GM06990 (cell line): ENCODE data around the gene H2BK1.
A peak's percentile ranks its signal among the peaks of the same experiment; 100 is the strongest.

Experiments used
- DNase-seq: peaks from one replicate; pipeline ENCODE4 v3.0.0-alpha.2; 2011; ENCODE audit not compliant: insufficient read length; ENCODE audit errors: extremely low read depth
- H3K27me3 ChIP-seq: replicated peaks from 2 replicates; pipeline ENCODE4 v1.6.0; 2011; ENCODE audit warnings: low read length; ENCODE audit not compliant: control insufficient read depth, insufficient read depth
- H3K36me3 ChIP-seq: 2 replicates; pipeline ENCODE4 v1.5.1; 2011; ENCODE audit warnings: low read length; ENCODE audit not compliant: control insufficient read depth, insufficient read depth
- H3K4me3 ChIP-seq: replicated peaks from 2 replicates; pipeline ENCODE4 v1.5.1; 2011; ENCODE audit warnings: low read depth, mild to moderate bottlenecking, control low read depth, low read length
- TF ChIP-seq, protein P1 (sequence below): IDR thresholded peaks from 2 replicates; pipeline ENCODE4 v1.5.1; 2011; ENCODE audit warnings: low read length, control low read depth, mild to moderate bottlenecking, inconsistent platforms; ENCODE audit not compliant: insufficient read depth, poor library complexity, severe bottlenecking

H2BK1 gene

DNA sequence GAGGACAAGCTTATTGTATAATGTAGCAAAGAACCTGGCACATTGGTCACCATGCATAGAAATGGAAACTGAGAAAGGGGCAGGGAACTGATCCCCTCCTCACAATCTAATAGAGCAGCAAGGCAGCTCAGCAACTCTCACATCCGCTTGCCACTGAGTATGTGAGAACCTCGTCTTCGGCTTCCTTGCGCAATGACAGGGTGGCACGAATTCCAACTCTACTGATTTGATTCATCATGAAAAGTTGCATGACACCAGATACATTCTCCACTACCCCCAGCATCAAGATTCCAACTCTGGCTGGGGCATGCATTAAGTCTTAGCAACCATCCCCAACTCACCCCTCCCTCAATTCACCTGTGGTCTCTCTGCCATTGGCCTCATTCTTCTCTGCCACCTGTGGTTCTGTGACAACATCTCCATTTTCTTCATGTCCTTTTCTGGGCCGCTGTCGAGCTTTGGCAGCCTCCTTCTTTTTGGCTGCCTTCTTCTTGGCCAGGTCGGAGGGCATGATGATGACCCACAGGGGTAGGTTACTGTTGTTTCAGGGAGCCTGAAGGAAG lies 15.7 kb upstream of the H2BK1 start:
- peak overlapping the region; percentile 92 for H3K4me3 ChIP-seq
- no peaks in the 10 kb centered on the region for H3K27me3 ChIP-seq
- peaks cover 13% of the 10 kb centered on the region for H3K36me3 ChIP-seq
- TF ChIP-seq, protein P1, sequence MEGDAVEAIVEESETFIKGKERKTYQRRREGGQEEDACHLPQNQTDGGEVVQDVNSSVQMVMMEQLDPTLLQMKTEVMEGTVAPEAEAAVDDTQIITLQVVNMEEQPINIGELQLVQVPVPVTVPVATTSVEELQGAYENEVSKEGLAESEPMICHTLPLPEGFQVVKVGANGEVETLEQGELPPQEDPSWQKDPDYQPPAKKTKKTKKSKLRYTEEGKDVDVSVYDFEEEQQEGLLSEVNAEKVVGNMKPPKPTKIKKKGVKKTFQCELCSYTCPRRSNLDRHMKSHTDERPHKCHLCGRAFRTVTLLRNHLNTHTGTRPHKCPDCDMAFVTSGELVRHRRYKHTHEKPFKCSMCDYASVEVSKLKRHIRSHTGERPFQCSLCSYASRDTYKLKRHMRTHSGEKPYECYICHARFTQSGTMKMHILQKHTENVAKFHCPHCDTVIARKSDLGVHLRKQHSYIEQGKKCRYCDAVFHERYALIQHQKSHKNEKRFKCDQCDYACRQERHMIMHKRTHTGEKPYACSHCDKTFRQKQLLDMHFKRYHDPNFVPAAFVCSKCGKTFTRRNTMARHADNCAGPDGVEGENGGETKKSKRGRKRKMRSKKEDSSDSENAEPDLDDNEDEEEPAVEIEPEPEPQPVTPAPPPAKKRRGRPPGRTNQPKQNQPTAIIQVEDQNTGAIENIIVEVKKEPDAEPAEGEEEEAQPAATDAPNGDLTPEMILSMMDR = no peak
- DNase-seq = no peak

DNA sequence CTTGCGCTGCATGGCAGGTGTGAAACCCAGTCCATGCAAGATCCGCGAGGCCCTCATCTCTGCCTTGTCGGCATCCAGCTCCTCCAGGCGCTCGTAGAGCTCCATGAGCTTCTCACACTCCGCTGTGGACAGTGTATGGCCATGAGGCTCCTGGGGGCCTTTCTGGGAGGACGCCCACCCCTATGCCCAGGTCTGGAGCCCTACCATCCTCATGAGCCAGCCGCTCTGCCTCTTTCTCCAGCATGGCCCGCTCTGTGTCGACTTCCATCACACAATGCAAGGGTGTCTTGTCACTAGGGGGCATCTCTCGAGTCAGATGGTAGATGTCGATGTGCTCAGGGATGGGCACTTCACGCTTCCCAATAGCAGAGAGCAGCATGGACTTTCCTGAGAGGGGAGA lies 13.4 kb upstream of the H2BK1 start:
- Histone ChIP-seq H3K4me3 (no peak overlapping the region), H3K27me3 (no peaks in the 10 kb centered on the region), H3K36me3 (peaks cover 21% of the 10 kb centered on the region)
- no peak for DNase-seq
- TF ChIP-seq, protein P1 = no peak

DNA sequence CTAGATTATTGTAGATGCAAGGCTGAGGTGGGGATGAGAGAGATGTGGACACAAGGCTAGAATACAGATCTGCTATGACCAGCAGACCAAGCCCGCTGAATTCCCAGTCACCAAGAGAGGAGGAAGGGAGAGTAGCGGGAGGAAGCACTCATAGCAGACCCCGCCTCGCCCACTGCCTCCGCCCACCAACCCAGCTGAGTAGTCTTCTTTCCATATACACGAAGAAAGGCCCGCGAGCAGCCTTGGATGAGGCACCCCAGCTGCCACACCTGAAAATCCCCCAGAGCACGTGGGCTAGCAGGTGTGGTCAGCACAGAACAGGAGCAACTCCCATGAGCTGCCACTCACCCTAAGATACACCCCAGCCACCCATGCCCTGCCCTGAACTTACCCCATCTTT lies 7.9 kb upstream of the H2BK1 start:
- DNase-seq = no peak
- Histone ChIP-seq H3K4me3 (no peak overlapping the region), H3K36me3 (peaks cover 43% of the 10 kb centered on the region), H3K27me3 (no peaks in the 10 kb centered on the region)
- TF ChIP-seq, protein P1 = no peak

DNA sequence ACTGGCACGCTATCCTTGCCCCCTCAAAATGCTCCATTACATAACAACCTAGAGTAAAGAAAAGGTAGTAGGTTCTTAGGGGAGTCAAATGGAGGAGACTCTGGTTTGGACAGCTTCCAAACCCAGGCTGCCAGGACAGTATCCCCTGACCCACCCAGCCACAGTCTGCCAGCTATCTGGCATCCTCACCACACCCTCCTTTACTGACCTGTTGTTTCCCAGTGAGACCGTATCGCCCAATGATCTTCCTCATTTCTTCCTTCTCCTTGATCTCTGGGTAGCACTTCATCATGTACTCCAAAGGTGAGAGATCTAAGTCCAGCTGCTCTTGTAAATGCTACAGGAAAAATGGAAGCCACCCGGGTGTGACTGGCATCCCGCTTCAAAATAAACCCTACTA lies 5.1 kb upstream of the H2BK1 start:
- no peak overlapping the region for H3K4me3 ChIP-seq
- TF ChIP-seq, protein P1 = no peak
- H3K36me3 ChIP-seq = peaks cover 37% of the 10 kb centered on the region
- DNase-seq = no peak
- H3K27me3 ChIP-seq = no peaks in the 10 kb centered on the region

DNA sequence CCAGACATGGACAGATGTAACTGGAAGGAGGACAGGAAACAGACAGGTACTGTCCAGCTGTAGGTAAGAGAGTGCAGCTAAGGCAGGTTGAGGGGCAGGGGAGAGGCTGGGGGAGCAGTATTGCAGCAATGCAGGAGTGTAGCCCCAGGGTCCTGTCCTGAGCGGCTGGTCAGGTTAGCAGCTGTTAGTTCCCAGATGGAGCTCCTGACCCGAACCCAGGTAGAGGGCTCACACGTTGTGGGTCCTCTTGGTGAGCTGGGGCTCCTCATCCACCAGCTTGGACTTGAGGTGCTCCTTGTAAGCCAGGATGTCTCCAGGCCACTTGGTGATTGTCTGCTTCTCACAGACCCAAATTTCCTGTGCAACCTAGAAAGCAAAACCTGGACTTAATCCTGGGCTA lies 3.5 kb upstream of the H2BK1 start:
- H3K36me3 ChIP-seq = peaks cover 31% of the 10 kb centered on the region
- TF ChIP-seq, protein P1 = no peak
- H3K4me3 ChIP-seq = no peak overlapping the region
- no peak for DNase-seq
- no peaks in the 10 kb centered on the region for H3K27me3 ChIP-seq

DNA sequence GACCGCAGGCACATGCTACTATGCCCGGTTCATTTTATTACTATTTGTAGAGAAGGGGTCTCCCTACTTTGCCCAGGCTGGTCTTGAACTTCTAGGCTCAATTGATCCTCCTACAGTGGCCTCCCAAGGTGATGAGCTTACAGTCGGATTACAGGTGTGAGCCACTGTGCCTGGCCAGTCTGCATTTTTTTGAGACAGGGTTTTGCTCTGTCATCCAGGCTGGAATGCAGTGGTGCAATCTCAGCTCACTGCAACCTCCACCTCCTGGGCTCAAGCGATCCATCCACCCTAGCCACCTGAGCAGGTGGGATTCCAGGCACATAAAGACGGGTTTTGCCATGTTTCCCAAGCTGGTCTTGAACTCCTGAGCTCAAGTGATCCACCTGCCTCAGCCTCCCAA lies 2.3 kb upstream of the H2BK1 start:
- peaks cover 21% of the 10 kb centered on the region for H3K36me3 ChIP-seq
- H3K27me3 ChIP-seq = no peaks in the 10 kb centered on the region
- no peak for DNase-seq
- no peak overlapping the region for H3K4me3 ChIP-seq
- TF ChIP-seq, protein P1 = no peak
